IMR-90 (cell line): ENCODE measurements around the gene REXO5. TPM values are rescaled to one million over a fixed set of nuclear protein-coding genes. Genes with fewer than 3 reads are reported as not detected.

Experiments used
- ATAC-seq: fragments of 200-7000 bp; cut with Tn5 transposase; 2 replicates; pipeline ENCODE4 v1.9.1; 2020; ENCODE audit warnings: low read depth, mild to moderate bottlenecking, moderate library complexity
- BruUV-seq: library from RNA; stranded (reverse); fragments of 400-500 nt; replicated peaks from 2 replicates; lab custom pipeline; 2021; lab: Mats Ljungman, UMichigan
- CTCF ChIA-PET: fragments of 300-600 bp; formaldehyde crosslinking; extraction: SDS; loops from one replicate; lab custom pipeline; 2021; ENCODE audit warnings: antibody characterized with exemption; lab: Yijun Ruan, JAX
- POLR2A ChIA-PET: fragments of 300-600 bp; sonication (Branson Sonifier 250); formaldehyde crosslinking; loops from one replicate; lab custom pipeline; 2022; ENCODE audit warnings: antibody characterized with exemption; ENCODE audit not compliant: unreplicated experiment; lab: Charles Lee
- DNase-seq: peaks from one replicate; pipeline ENCODE4 v3.0.0; 2013
- H2AFZ ChIP-seq: replicated peaks from 2 replicates; pipeline ENCODE3; 2013; ENCODE audit warnings: low read length, mild to moderate bottlenecking; ENCODE audit not compliant: poor library complexity
- H2AK5ac ChIP-seq: 2 replicates; pipeline ENCODE4 v1.6.1; 2013; ENCODE audit warnings: low read depth, low read length, inconsistent platforms
- H2AK9ac ChIP-seq: replicated peaks from 2 replicates; pipeline ENCODE3; 2013; ENCODE audit warnings: mild to moderate bottlenecking, low read depth, low read length, moderate library complexity; ENCODE audit not compliant: poor library complexity
- H2BK120ac ChIP-seq: 2 replicates; pipeline ENCODE4 v1.6.1; 2013; ENCODE audit warnings: low read depth, low read length, inconsistent platforms
- H2BK15ac ChIP-seq: 3 replicates; pipeline ENCODE4 v1.6.1; 2013; ENCODE audit warnings: low read depth, low read length, inconsistent platforms
- H2BK20ac ChIP-seq: 2 replicates; pipeline ENCODE4 v1.6.1; 2013; ENCODE audit warnings: low read depth, mild to moderate bottlenecking, inconsistent platforms, low read length, moderate library complexity
- H2BK5ac ChIP-seq: 2 replicates; pipeline ENCODE4 v1.6.1; 2013; ENCODE audit warnings: mild to moderate bottlenecking, low read depth, low read length, inconsistent platforms; ENCODE audit not compliant: poor library complexity, severe bottlenecking
- H3K14ac ChIP-seq: replicated peaks from 2 replicates; pipeline ENCODE4 v1.6.1; 2013; ENCODE audit warnings: low read depth, low read length, inconsistent platforms
- H3K18ac ChIP-seq: 2 replicates; pipeline ENCODE4 v1.6.1; 2013; ENCODE audit warnings: low read depth, low read length, control low read depth
- H3K23ac ChIP-seq: 2 replicates; pipeline ENCODE4 v1.6.1; 2013; ENCODE audit warnings: low read depth, low read length, inconsistent platforms
- H3K27ac ChIP-seq: 2 replicates; pipeline ENCODE4 v1.5.1; 2013; ENCODE audit warnings: mild to moderate bottlenecking, control low read depth, low read length; ENCODE audit not compliant: insufficient read depth
- H3K27me3 ChIP-seq: 2 replicates; pipeline ENCODE4 v1.6.1; 2013; ENCODE audit warnings: low read length; ENCODE audit not compliant: control insufficient read depth, insufficient read depth
- H3K36me3 ChIP-seq: 2 replicates; pipeline ENCODE4 v1.6.1; 2013; ENCODE audit warnings: low read length, mixed read lengths; ENCODE audit not compliant: control insufficient read depth, insufficient read depth
- H3K4ac ChIP-seq: 2 replicates; pipeline ENCODE4 v1.6.1; 2013; ENCODE audit warnings: low read depth, low read length, inconsistent platforms
- H3K4me1 ChIP-seq: 2 replicates; pipeline ENCODE4 v1.6.1; 2013; ENCODE audit warnings: low read length, mixed read lengths; ENCODE audit not compliant: control insufficient read depth, insufficient read depth
- H3K4me2 ChIP-seq: 2 replicates; pipeline ENCODE4 v1.6.1; 2013; ENCODE audit warnings: low read depth, mild to moderate bottlenecking, control low read depth, low read length, moderate library complexity
- H3K4me3 ChIP-seq: 2 replicates; pipeline ENCODE4 v1.5.1; 2013; ENCODE audit warnings: low read depth, mild to moderate bottlenecking, control low read depth, low read length, moderate library complexity; ENCODE audit not compliant: insufficient read depth
- H3K56ac ChIP-seq: 2 replicates; pipeline ENCODE4 v1.6.1; 2013; ENCODE audit warnings: low read length, inconsistent platforms; ENCODE audit not compliant: insufficient read depth; ENCODE audit errors: extremely low read depth
- H3K79me1 ChIP-seq, 2 experiments: 2 replicates each; pipeline ENCODE4 v1.6.1; 2013; ENCODE audit warnings: low read length in 2 of 2, inconsistent platforms in 1 of 2, low read depth in 1 of 2
- H3K9ac ChIP-seq: 2 replicates; pipeline ENCODE4 v1.6.1; 2013; ENCODE audit warnings: low read depth, low read length, control low read depth
- H3K9me1 ChIP-seq: 2 replicates; pipeline ENCODE4 v1.6.1; 2013; ENCODE audit warnings: low read length, inconsistent platforms; ENCODE audit not compliant: insufficient read depth
- H3K9me3 ChIP-seq: 2 replicates; pipeline ENCODE4 v1.6.1; 2013; ENCODE audit warnings: low read length; ENCODE audit not compliant: control insufficient read depth, insufficient read depth
- H4K20me1 ChIP-seq: 2 replicates; pipeline ENCODE4 v1.6.1; 2013; ENCODE audit warnings: low read length, inconsistent platforms; ENCODE audit not compliant: insufficient read depth
- H4K5ac ChIP-seq: 2 replicates; pipeline ENCODE4 v1.6.1; 2013; ENCODE audit warnings: mild to moderate bottlenecking, low read depth, low read length, control low read depth
- H4K8ac ChIP-seq, 2 experiments: 2 replicates each; pipeline ENCODE4 v1.6.1; 2013; ENCODE audit warnings: low read depth in 2 of 2, low read length in 2 of 2, control low read depth in 1 of 2, inconsistent platforms in 1 of 2
- H4K91ac ChIP-seq: 2 replicates; pipeline ENCODE4 v1.6.1; 2013; ENCODE audit warnings: low read depth, low read length, inconsistent platforms; ENCODE audit not compliant: insufficient read depth
- BHLHE40 ChIP-seq: fragments of 150-350 bp; IDR thresholded peaks from 2 replicates; pipeline ENCODE4 v1.6.1; 2016; ENCODE audit warnings: mild to moderate bottlenecking, low read depth, low read length
- CEBPB ChIP-seq: IDR thresholded peaks from 2 replicates; pipeline ENCODE4 v1.6.1; 2012; ENCODE audit warnings: low read depth, low read length, improper control_type of control experiment
- CHD1 ChIP-seq: IDR thresholded peaks from 2 replicates; pipeline ENCODE4 v1.6.1; 2012; ENCODE audit warnings: low read depth, low read length, improper control_type of control experiment
- FOS ChIP-seq: fragments of 150-350 bp; IDR thresholded peaks from 2 replicates; pipeline ENCODE4 v1.6.1; 2016; ENCODE audit warnings: low read depth, low read length
- MXI1 ChIP-seq: IDR thresholded peaks from 2 replicates; pipeline ENCODE4 v1.6.1; 2012; ENCODE audit warnings: low read depth, mild to moderate bottlenecking, low read length, moderate library complexity, borderline replicate concordance
- NFE2L2 ChIP-seq: fragments of 150-350 bp; IDR thresholded peaks from 2 replicates; pipeline ENCODE4 v1.6.1; 2016; ENCODE audit warnings: low read depth, mild to moderate bottlenecking, low read length
- RAD21 ChIP-seq: IDR thresholded peaks from 2 replicates; pipeline ENCODE4 v1.6.1; 2012; ENCODE audit warnings: low read length, improper control_type of control experiment
- RCOR1 ChIP-seq: IDR thresholded peaks from 2 replicates; pipeline ENCODE4 v1.6.1; 2012; ENCODE audit warnings: mild to moderate bottlenecking, low read length, improper control_type of control experiment; ENCODE audit not compliant: insufficient replicate concordance
- RFX5 ChIP-seq: IDR thresholded peaks from 2 replicates; pipeline ENCODE4 v1.8.0; 2012; ENCODE audit warnings: low read depth, mild to moderate bottlenecking, low read length, moderate library complexity
- SMC3 ChIP-seq: fragments of 150-350 bp; IDR thresholded peaks from 2 replicates; pipeline ENCODE4 v1.6.1; 2016; ENCODE audit warnings: low read depth, mild to moderate bottlenecking, antibody characterized with exemption, low read length, moderate library complexity
- WGBS, 2 experiments: methylation state at CpG; one replicate each; pipeline versions ENCODE4 v1.1.5 to v1.1.7; 2013; ENCODE audit warnings: missing lambda C conversion rate in 2 of 2; ENCODE audit not compliant: insufficient read length in 1 of 2; ENCODE audit errors: extremely low coverage in 2 of 2; 5-methylcytosine and 5-hydroxymethylcytosine counted together
- dilution Hi-C: fragments of 300-500 bp; cut with HindIII; formaldehyde crosslinking; loops from one replicate; pipeline ENCODE4 v1.14.3; 2018; ENCODE audit warnings: low sequenced_read_pairs; ENCODE audit not compliant: unreplicated experiment
- in situ Hi-C: fragments of 300-500 bp; cut with MboI; formaldehyde crosslinking; loops from 3 replicates; pipeline ENCODE4 v1.14.3; 2019; ENCODE audit warnings: low sequenced_read_pairs, inconsistent platforms, mixed read lengths
- intact Hi-C: fragments of 100-400 bp; cut with micrococcal nuclease; formaldehyde crosslinking; loops from 2 replicates; pipeline ENCODE4 v1.10.0; 2022
- polyA plus RNA-seq, 3 experiments: library from polyadenylated mRNA; depleted of rRNA; stranded (reverse); fragments of >200 nt; gene quantifications; 2 replicates each; pipeline ENCODE4 v1.2.3, GENCODE V29; 2012; ENCODE audit warnings: low replicate concordance in 1 of 3
- total RNA-seq: library from RNA; depleted of rRNA; stranded (reverse); fragments of >200 nt; gene quantifications from 2 replicates; pipeline ENCODE4 v1.2.3, GENCODE V29; 2012
- TF ChIP-seq, protein P1 (sequence below): fragments of 150-350 bp; IDR thresholded peaks from 2 replicates; pipeline ENCODE4 v1.6.1; 2016; ENCODE audit warnings: low read depth, mild to moderate bottlenecking, low read length, moderate library complexity, borderline replicate concordance
- TF ChIP-seq, protein P2 (sequence below): fragments of 150-350 bp; IDR thresholded peaks from 2 replicates; pipeline ENCODE4 v1.6.1; 2017; ENCODE audit warnings: mild to moderate bottlenecking, antibody characterized with exemption, low read length, low read depth
- TF ChIP-seq, protein P3 (sequence below): conservative IDR thresholded peaks from 2 replicates; pipeline ENCODE4 v1.5.1; 2012; ENCODE audit warnings: mild to moderate bottlenecking, low read depth, low read length, improper control_type of control experiment

Gene REXO5
- total and polyA plus RNA-seq, 2 of the 4 experiments (the other 2 are of a cell fraction) = 3.7 to 7.0 TPM

DNA sequence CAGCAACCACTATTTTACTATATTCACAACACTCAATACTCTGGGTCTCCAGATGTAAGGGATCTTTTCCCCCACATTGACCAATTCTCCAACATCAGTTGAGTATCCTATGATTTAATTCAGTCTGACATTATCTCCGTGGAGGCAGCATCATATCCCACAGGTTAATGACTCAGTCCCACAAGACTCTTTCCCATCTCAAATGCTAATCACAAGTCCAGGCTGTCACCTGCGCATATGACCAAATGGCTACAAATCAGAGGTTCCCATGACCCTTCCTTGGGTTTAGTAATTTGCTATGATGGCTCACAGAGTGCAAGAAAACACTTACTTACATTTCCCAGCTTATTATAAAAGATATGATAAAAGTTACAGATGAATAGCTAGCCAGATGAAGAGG lies 23.9 kb upstream of the REXO5 start:
- no peak overlapping the region for H2AK5ac ChIP-seq
- H4K91ac ChIP-seq = no peak overlapping the region
- no peaks in the 10 kb centered on the region for H3K9me3 ChIP-seq
- intact Hi-C loops = no loop called here
- H3K14ac ChIP-seq = no peak overlapping the region
- no CpG with 5 or more reads among the region's 2 CpGs for WGBS, 2 experiments
- no peak overlapping the region for H3K23ac ChIP-seq
- H3K56ac ChIP-seq = no peak overlapping the region
- H3K4me3 ChIP-seq = no peak overlapping the region
- H3K27me3 ChIP-seq = no peaks in the 10 kb centered on the region
- no peak overlapping the region for H2AK9ac ChIP-seq
- H3K9me1 ChIP-seq = no peaks in the 10 kb centered on the region
- ChIA-PET POLR2A (no interaction called here), CTCF (no interaction called here)
- H3K4me2 ChIP-seq = no peak overlapping the region
- H2BK15ac ChIP-seq = no peak overlapping the region
- H3K18ac ChIP-seq = no peak overlapping the region
- DNase-seq (no peak), ATAC-seq (no peak)
- no peaks in the 10 kb centered on the region for H3K79me1 ChIP-seq
- dilution Hi-C loops = no loop called here
- no peak overlapping the region for H3K27ac ChIP-seq
- TF ChIP-seq BHLHE40 (no peak), MXI1 (no peak), NFE2L2 (no peak), RAD21 (no peak), RCOR1 (no peak), CEBPB (no peak), SMC3 (no peak), FOS (no peak), RFX5 (no peak), CHD1 (no peak)
- TF ChIP-seq, protein P1, sequence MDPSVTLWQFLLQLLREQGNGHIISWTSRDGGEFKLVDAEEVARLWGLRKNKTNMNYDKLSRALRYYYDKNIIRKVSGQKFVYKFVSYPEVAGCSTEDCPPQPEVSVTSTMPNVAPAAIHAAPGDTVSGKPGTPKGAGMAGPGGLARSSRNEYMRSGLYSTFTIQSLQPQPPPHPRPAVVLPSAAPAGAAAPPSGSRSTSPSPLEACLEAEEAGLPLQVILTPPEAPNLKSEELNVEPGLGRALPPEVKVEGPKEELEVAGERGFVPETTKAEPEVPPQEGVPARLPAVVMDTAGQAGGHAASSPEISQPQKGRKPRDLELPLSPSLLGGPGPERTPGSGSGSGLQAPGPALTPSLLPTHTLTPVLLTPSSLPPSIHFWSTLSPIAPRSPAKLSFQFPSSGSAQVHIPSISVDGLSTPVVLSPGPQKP = no peak
- TF ChIP-seq, protein P2, sequence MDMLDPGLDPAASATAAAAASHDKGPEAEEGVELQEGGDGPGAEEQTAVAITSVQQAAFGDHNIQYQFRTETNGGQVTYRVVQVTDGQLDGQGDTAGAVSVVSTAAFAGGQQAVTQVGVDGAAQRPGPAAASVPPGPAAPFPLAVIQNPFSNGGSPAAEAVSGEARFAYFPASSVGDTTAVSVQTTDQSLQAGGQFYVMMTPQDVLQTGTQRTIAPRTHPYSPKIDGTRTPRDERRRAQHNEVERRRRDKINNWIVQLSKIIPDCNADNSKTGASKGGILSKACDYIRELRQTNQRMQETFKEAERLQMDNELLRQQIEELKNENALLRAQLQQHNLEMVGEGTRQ = no peak
- TF ChIP-seq, protein P3, sequence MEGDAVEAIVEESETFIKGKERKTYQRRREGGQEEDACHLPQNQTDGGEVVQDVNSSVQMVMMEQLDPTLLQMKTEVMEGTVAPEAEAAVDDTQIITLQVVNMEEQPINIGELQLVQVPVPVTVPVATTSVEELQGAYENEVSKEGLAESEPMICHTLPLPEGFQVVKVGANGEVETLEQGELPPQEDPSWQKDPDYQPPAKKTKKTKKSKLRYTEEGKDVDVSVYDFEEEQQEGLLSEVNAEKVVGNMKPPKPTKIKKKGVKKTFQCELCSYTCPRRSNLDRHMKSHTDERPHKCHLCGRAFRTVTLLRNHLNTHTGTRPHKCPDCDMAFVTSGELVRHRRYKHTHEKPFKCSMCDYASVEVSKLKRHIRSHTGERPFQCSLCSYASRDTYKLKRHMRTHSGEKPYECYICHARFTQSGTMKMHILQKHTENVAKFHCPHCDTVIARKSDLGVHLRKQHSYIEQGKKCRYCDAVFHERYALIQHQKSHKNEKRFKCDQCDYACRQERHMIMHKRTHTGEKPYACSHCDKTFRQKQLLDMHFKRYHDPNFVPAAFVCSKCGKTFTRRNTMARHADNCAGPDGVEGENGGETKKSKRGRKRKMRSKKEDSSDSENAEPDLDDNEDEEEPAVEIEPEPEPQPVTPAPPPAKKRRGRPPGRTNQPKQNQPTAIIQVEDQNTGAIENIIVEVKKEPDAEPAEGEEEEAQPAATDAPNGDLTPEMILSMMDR = no peak
- no peak overlapping the region for H2BK20ac ChIP-seq
- in situ Hi-C loops = no loop called here
- no peak overlapping the region for H2BK5ac ChIP-seq
- H2BK120ac ChIP-seq = no peak overlapping the region
- no peak overlapping the region for H2AFZ ChIP-seq
- no peak overlapping the region for H4K5ac ChIP-seq
- no TSS peak for BruUV-seq
- no peaks in the 10 kb centered on the region for H3K4me1 ChIP-seq
- no peaks in the 10 kb centered on the region for H4K20me1 ChIP-seq
- no peak overlapping the region for H3K9ac ChIP-seq
- H3K4ac ChIP-seq = no peak overlapping the region
- no peaks in the 10 kb centered on the region for H3K36me3 ChIP-seq
- no peak overlapping the region for H4K8ac ChIP-seq
